NCI-H748 treated with DMSO at 0.1 percent for 48 hours (cell line): ENCODE measurements around the gene RPAP2.
"Not testable (repeated sequence)": the region's sequence is repeated elsewhere in the genome, so short reads cannot be mapped to it uniquely, and the experiment has no call there.

ENCODE experiments used
- DNase-seq: peaks from one replicate; lab custom pipeline; 2025; lab: John Stamatoyannopoulos, UW

Gene RPAP2

GRCh38 chr1:92298573-92299476 is at the start of gene RPAP2, which contains the start of gene GLMN:
TSS of gene RPAP2 (plus strand) at chr1:92299059. CDS start at chr1:92299074, 15 bp downstream.
TSS of gene GLMN (minus strand) at chr1:92298987. CDS start at chr1:92297999, 988 bp downstream.
- peak; percentile 64 for DNase-seq

- not testable (repeated sequence) for DNase-seq
Observed at GRCh38 chr1:92254714-92255113, 44.1 kb upstream of the RPAP2 start.

- DNase-seq = no peak
Observed at GRCh38 chr1:92259350-92259749, 39.5 kb upstream of the RPAP2 start.

GRCh38 chr1:92262516-92262915 is 36.3 kb upstream of the RPAP2 start:
- no peak for DNase-seq

- DNase-seq = no peak
Observed at GRCh38 chr1:92273039-92273438, 25.8 kb upstream of the RPAP2 start.

- DNase-seq = no peak
Observed at GRCh38 chr1:92274939-92275338, 23.9 kb upstream of the RPAP2 start.

GRCh38 chr1:92276082-92276481 is 22.8 kb upstream of the RPAP2 start:
- DNase-seq = no peak

GRCh38 chr1:92277105-92277723 is 21.6 kb upstream of the RPAP2 start:
- DNase-seq = no peak

- not testable (repeated sequence) for DNase-seq
Observed at GRCh38 chr1:92279781-92280180, 19.1 kb upstream of the RPAP2 start.

- DNase-seq = not testable (repeated sequence)
Observed at GRCh38 chr1:92281411-92281810, 17.4 kb upstream of the RPAP2 start.

GRCh38 chr1:92291372-92291999 is 7.4 kb upstream of the RPAP2 start:
- DNase-seq = peak; percentile 42

GRCh38 chr1:92298213-92298572 is 666 bp upstream of the RPAP2 start:
- DNase-seq = no peak

- DNase-seq = peak; percentile 12
Observed at GRCh38 chr1:92299477-92300150, 755 bp downstream of the RPAP2 start.

GRCh38 chr1:92301021-92301420 is 2.2 kb downstream of the RPAP2 start:
- DNase-seq = no peak

GRCh38 chr1:92306020-92306419 is 7.2 kb downstream of the RPAP2 start:
- no peak for DNase-seq

- DNase-seq = no peak
Observed at GRCh38 chr1:92307980-92308379, 9.1 kb downstream of the RPAP2 start.

- DNase-seq = peak; percentile 17
Observed at GRCh38 chr1:92310185-92310597, 11.3 kb downstream of the RPAP2 start.

GRCh38 chr1:92314024-92314423 is 15.2 kb downstream of the RPAP2 start:
- no peak for DNase-seq

GRCh38 chr1:92315766-92316599 is 17.1 kb downstream of the RPAP2 start:
- no peak for DNase-seq

- DNase-seq = no peak
Observed at GRCh38 chr1:92317836-92318493, 19.1 kb downstream of the RPAP2 start.
